ENCODE data around the gene OTOP2.

DNA sequence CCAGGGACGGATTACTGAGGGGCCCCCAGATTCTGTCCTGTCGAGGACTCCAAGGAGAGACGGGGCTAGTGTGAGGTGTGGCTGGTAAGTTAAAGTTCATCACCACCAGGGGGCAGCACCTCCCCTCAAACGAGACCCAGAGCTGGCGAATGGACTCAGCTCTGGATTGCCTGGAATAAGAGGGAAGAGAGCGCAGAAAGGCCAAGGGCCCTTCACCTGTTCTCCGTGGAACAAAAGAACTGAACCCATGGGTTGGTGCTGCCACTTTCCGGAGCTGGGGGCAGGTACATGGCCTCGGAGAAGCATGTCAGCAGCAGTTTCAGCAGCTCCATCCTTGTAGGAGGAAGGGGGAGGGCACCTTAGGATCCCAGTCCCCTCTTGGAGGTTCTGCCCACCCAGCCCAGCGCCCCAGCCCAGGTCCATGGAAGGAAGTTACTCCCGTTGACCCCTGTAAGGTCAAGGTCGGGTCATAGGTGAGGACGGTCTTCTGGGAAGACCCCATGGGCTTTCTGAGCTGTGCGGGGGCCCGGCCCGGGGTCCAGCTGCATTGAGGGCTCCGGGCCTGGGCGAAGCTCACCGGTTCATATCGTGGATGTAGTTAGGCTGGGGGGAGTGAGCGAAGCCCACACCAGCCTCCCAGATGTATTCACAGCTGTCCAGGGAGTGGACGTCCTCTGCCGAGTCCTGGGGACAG is 37.7 kb downstream of the OTOP2 start:
- TF ChIP-seq, protein P1, sequence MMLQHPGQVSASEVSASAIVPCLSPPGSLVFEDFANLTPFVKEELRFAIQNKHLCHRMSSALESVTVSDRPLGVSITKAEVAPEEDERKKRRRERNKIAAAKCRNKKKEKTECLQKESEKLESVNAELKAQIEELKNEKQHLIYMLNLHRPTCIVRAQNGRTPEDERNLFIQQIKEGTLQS (CRISPR knock-in tag; conservative IDR thresholded peaks at IDR 0.05), result no peak
- TF ChIP-seq CREB1 (CRISPR knock-in tag; IDR thresholded peaks at IDR 0.05) (no peak), KAT7 (CRISPR knock-in tag; IDR thresholded peaks at IDR 0.05; ENCODE audit: borderline replicate concordance) (no peak), ZNF423 (CRISPR knock-in tag; IDR thresholded peaks at IDR 0.05) (no peak), SMAD3 (CRISPR knock-in tag; IDR thresholded peaks at IDR 0.05; ENCODE audit: borderline replicate concordance) (no peak), TEAD1 (CRISPR knock-in tag; IDR thresholded peaks at IDR 0.05) (no peak)
- TF ChIP-seq, protein P2, sequence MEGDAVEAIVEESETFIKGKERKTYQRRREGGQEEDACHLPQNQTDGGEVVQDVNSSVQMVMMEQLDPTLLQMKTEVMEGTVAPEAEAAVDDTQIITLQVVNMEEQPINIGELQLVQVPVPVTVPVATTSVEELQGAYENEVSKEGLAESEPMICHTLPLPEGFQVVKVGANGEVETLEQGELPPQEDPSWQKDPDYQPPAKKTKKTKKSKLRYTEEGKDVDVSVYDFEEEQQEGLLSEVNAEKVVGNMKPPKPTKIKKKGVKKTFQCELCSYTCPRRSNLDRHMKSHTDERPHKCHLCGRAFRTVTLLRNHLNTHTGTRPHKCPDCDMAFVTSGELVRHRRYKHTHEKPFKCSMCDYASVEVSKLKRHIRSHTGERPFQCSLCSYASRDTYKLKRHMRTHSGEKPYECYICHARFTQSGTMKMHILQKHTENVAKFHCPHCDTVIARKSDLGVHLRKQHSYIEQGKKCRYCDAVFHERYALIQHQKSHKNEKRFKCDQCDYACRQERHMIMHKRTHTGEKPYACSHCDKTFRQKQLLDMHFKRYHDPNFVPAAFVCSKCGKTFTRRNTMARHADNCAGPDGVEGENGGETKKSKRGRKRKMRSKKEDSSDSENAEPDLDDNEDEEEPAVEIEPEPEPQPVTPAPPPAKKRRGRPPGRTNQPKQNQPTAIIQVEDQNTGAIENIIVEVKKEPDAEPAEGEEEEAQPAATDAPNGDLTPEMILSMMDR (IDR thresholded peaks at IDR 0.05), result peak; percentile 88
- TF ChIP-seq, protein P3, sequence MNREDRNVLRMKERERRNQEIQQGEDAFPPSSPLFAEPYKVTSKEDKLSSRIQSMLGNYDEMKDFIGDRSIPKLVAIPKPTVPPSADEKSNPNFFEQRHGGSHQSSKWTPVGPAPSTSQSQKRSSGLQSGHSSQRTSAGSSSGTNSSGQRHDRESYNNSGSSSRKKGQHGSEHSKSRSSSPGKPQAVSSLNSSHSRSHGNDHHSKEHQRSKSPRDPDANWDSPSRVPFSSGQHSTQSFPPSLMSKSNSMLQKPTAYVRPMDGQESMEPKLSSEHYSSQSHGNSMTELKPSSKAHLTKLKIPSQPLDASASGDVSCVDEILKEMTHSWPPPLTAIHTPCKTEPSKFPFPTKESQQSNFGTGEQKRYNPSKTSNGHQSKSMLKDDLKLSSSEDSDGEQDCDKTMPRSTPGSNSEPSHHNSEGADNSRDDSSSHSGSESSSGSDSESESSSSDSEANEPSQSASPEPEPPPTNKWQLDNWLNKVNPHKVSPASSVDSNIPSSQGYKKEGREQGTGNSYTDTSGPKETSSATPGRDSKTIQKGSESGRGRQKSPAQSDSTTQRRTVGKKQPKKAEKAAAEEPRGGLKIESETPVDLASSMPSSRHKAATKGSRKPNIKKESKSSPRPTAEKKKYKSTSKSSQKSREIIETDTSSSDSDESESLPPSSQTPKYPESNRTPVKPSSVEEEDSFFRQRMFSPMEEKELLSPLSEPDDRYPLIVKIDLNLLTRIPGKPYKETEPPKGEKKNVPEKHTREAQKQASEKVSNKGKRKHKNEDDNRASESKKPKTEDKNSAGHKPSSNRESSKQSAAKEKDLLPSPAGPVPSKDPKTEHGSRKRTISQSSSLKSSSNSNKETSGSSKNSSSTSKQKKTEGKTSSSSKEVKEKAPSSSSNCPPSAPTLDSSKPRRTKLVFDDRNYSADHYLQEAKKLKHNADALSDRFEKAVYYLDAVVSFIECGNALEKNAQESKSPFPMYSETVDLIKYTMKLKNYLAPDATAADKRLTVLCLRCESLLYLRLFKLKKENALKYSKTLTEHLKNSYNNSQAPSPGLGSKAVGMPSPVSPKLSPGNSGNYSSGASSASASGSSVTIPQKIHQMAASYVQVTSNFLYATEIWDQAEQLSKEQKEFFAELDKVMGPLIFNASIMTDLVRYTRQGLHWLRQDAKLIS (CRISPR knock-in tag; IDR thresholded peaks at IDR 0.05; ENCODE audit: borderline replicate concordance), result no peak
- TF ChIP-seq, protein P4, sequence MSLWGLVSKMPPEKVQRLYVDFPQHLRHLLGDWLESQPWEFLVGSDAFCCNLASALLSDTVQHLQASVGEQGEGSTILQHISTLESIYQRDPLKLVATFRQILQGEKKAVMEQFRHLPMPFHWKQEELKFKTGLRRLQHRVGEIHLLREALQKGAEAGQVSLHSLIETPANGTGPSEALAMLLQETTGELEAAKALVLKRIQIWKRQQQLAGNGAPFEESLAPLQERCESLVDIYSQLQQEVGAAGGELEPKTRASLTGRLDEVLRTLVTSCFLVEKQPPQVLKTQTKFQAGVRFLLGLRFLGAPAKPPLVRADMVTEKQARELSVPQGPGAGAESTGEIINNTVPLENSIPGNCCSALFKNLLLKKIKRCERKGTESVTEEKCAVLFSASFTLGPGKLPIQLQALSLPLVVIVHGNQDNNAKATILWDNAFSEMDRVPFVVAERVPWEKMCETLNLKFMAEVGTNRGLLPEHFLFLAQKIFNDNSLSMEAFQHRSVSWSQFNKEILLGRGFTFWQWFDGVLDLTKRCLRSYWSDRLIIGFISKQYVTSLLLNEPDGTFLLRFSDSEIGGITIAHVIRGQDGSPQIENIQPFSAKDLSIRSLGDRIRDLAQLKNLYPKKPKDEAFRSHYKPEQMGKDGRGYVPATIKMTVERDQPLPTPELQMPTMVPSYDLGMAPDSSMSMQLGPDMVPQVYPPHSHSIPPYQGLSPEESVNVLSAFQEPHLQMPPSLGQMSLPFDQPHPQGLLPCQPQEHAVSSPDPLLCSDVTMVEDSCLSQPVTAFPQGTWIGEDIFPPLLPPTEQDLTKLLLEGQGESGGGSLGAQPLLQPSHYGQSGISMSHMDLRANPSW (CRISPR knock-in tag; conservative IDR thresholded peaks at IDR 0.05; ENCODE audit: low read depth), result no peak
- TF ChIP-seq, protein P5, sequence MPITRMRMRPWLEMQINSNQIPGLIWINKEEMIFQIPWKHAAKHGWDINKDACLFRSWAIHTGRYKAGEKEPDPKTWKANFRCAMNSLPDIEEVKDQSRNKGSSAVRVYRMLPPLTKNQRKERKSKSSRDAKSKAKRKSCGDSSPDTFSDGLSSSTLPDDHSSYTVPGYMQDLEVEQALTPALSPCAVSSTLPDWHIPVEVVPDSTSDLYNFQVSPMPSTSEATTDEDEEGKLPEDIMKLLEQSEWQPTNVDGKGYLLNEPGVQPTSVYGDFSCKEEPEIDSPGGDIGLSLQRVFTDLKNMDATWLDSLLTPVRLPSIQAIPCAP (CRISPR knock-in tag; IDR thresholded peaks at IDR 0.05), result no peak
